Keratinocyte (primary cell): ENCODE data around the gene SLC38A1. TPM values are rescaled to one million over a fixed set of nuclear protein-coding genes. Genes with fewer than 3 reads are reported as not detected.

Source experiments
- DNase-seq: peaks from one replicate; pipeline ENCODE4 v3.0.0-alpha.2; 2011; ENCODE audit warnings: low read depth, missing footprints, low spot score
- FAIRE-seq: peaks from 2 replicates; lab custom pipeline; 2011; peaks lifted over from hg19 to GRCh38; lab: Jason Lieb, UNC
- H2AFZ ChIP-seq: 2 replicates; pipeline ENCODE4 v1.6.0; 2012; ENCODE audit warnings: low read length, control low read depth, inconsistent platforms; ENCODE audit not compliant: control insufficient read depth
- H3K27ac ChIP-seq: 2 replicates; pipeline ENCODE4 v1.5.1; 2011; ENCODE audit warnings: low read length; ENCODE audit not compliant: control insufficient read depth, insufficient read depth
- H3K27me3 ChIP-seq: 3 replicates; pipeline ENCODE4 v1.6.0; 2011; ENCODE audit warnings: low read length; ENCODE audit not compliant: control insufficient read depth, insufficient read depth; ENCODE audit errors: extremely low read depth
- H3K36me3 ChIP-seq, 2 experiments: 2 replicates in 1 of 2; 3 replicates in 1 of 2; pipeline ENCODE4 v1.5.1; 2011; ENCODE audit warnings: low read length in 2 of 2, mild to moderate bottlenecking in 1 of 2; ENCODE audit not compliant: control insufficient read depth in 2 of 2, insufficient read depth in 2 of 2; ENCODE audit errors: extremely low read depth in 1 of 2
- H3K4me1 ChIP-seq: 3 replicates; pipeline ENCODE4 v1.5.1; 2011; ENCODE audit warnings: low read length; ENCODE audit not compliant: control insufficient read depth, insufficient read depth; ENCODE audit errors: extremely low read depth
- H3K4me2 ChIP-seq: 3 replicates; pipeline ENCODE4 v1.6.0; 2011; ENCODE audit warnings: low read depth, low read length; ENCODE audit not compliant: control insufficient read depth, insufficient read depth; ENCODE audit errors: extremely low read depth
- H3K4me3 ChIP-seq, 3 experiments: fragments of 200-600 bp in 1 of 3; sonication (generic) in 1 of 3; 2 replicates in 2 of 3; 3 replicates in 1 of 3; pipeline ENCODE4 v1.5.1; 2011 to 2016; ENCODE audit warnings: low read length in 3 of 3, mild to moderate bottlenecking in 3 of 3, control low read depth in 2 of 3, inconsistent platforms in 1 of 3, low read depth in 1 of 3, mixed read lengths in 1 of 3, mixed run types in 1 of 3, moderate library complexity in 1 of 3; ENCODE audit not compliant: control insufficient read depth in 2 of 3, insufficient read depth in 2 of 3; ENCODE audit errors: extremely low read depth in 1 of 3
- H3K79me2 ChIP-seq: 2 replicates; pipeline ENCODE4 v1.6.0; 2012; ENCODE audit warnings: low read length; ENCODE audit not compliant: control insufficient read depth, insufficient read depth
- H3K9ac ChIP-seq: 3 replicates; pipeline ENCODE4 v1.6.0; 2011; ENCODE audit warnings: low read length; ENCODE audit not compliant: control insufficient read depth, insufficient read depth; ENCODE audit errors: extremely low read depth
- H3K9me1 ChIP-seq: 3 replicates; pipeline ENCODE4 v1.6.0; 2011; ENCODE audit warnings: low read length; ENCODE audit not compliant: control insufficient read depth, insufficient read depth; ENCODE audit errors: extremely low read depth
- H3K9me3 ChIP-seq: 2 replicates; pipeline ENCODE4 v1.5.1; 2012; ENCODE audit warnings: low read depth, low read length; ENCODE audit not compliant: control insufficient read depth
- H4K20me1 ChIP-seq: 3 replicates; pipeline ENCODE4 v1.6.0; 2011; ENCODE audit warnings: low read length; ENCODE audit not compliant: control insufficient read depth, insufficient read depth; ENCODE audit errors: extremely low read depth
- EZH2 ChIP-seq: IDR thresholded peaks from one replicate; pipeline ENCODE4 v1.6.1; 2012; ENCODE audit warnings: inconsistent platforms, mild to moderate bottlenecking, low read length, moderate library complexity
- dilution Hi-C: fragments of 300-500 bp; cut with MboI; formaldehyde crosslinking; loops from one replicate; pipeline ENCODE4 v1.7.0; 2020; ENCODE audit warnings: low sequenced_read_pairs; ENCODE audit not compliant: extremely low pct_ligation_motif_present
- polyA plus RNA-seq, 5 experiments: library from polyadenylated mRNA; depleted of rRNA in 3 of 5; stranded (reverse) in 3 of 5; stranded (forward) in 1 of 5; unstranded in 1 of 5; fragments of >200 nt; gene quantifications; 1 replicate in 1 of 5; 2 replicates in 3 of 5; 3 replicates in 1 of 5; pipeline versions ENCODE4 v1.2.1 to v1.2.3, GENCODE V29; 2011 to 2012; ENCODE audit warnings: missing spikeins in 2 of 5, low read depth in 1 of 5, low replicate concordance in 1 of 5
- TF ChIP-seq, protein P1 (sequence below), 3 experiments: IDR thresholded peaks in 1 of 3; conservative IDR thresholded peaks in 1 of 3; optimal IDR thresholded peaks in 1 of 3; 2 replicates in 2 of 3; 3 replicates in 1 of 3; pipeline versions ENCODE3 to v1.5.1; 2011; ENCODE audit warnings: low read length in 3 of 3, mild to moderate bottlenecking in 3 of 3, moderate library complexity in 2 of 3, control low read depth in 1 of 3, inconsistent platforms in 1 of 3; ENCODE audit not compliant: insufficient read depth in 2 of 3; ENCODE audit errors: extremely low read depth in 1 of 3

SLC38A1 gene
- polyA plus RNA-seq, 1 donor (not counting 4 experiments of a cell fraction or from before 2014, with no cell fraction given): 134 TPM

- H3K9ac ChIP-seq: no peak overlapping the region
- H3K9me3 ChIP-seq: no peaks in the 10 kb centered on the region
- H2AFZ ChIP-seq: no peak overlapping the region
- peaks cover 61% of the 10 kb centered on the region for H3K4me1 ChIP-seq
- DNase-seq (no peak), FAIRE-seq (peak; percentile 66)
- H3K4me3 ChIP-seq: no peak overlapping the region
- H4K20me1 ChIP-seq: peaks cover 47% of the 10 kb centered on the region
- H3K79me2 ChIP-seq: peaks cover 98% of the 10 kb centered on the region
- peaks cover 5% of the 10 kb centered on the region for H3K9me1 ChIP-seq
- dilution Hi-C loops: no loop called here
- TF ChIP-seq EZH2: no peak
- TF ChIP-seq, protein P1, sequence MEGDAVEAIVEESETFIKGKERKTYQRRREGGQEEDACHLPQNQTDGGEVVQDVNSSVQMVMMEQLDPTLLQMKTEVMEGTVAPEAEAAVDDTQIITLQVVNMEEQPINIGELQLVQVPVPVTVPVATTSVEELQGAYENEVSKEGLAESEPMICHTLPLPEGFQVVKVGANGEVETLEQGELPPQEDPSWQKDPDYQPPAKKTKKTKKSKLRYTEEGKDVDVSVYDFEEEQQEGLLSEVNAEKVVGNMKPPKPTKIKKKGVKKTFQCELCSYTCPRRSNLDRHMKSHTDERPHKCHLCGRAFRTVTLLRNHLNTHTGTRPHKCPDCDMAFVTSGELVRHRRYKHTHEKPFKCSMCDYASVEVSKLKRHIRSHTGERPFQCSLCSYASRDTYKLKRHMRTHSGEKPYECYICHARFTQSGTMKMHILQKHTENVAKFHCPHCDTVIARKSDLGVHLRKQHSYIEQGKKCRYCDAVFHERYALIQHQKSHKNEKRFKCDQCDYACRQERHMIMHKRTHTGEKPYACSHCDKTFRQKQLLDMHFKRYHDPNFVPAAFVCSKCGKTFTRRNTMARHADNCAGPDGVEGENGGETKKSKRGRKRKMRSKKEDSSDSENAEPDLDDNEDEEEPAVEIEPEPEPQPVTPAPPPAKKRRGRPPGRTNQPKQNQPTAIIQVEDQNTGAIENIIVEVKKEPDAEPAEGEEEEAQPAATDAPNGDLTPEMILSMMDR (optimal IDR thresholded peaks at IDR 0.05 in 1 of 3, IDR thresholded peaks at IDR 0.05 in 1 of 3, conservative IDR thresholded peaks at IDR 0.05 in 1 of 3; ENCODE audit: extremely low read depth in 1 of 3, insufficient read depth in 2 of 3, low read length in 3 of 3): no peak
- no peaks in the 10 kb centered on the region for H3K27me3 ChIP-seq
- H3K4me2 ChIP-seq: peak overlapping the region; percentile 39
- peak overlapping the region; percentile 62 for H3K27ac ChIP-seq
- H3K36me3 ChIP-seq: peaks cover 3 to 23% of the 10 kb centered on the region in 2 experiments
Measured at GRCh38 chr12:46260124-46260912, 8.5 kb downstream of the SLC38A1 start.

- TF ChIP-seq, protein P1 (optimal IDR thresholded peaks at IDR 0.05 in 1 of 3, IDR thresholded peaks at IDR 0.05 in 1 of 3, conservative IDR thresholded peaks at IDR 0.05 in 1 of 3; ENCODE audit: extremely low read depth in 1 of 3, insufficient read depth in 2 of 3, low read length in 3 of 3): no peak
- no peak for TF ChIP-seq EZH2
- H3K9ac ChIP-seq: no peak overlapping the region
- no peaks in the 10 kb centered on the region for H3K27me3 ChIP-seq
- no peak overlapping the region for H3K4me3 ChIP-seq
- FAIRE-seq (no peak), DNase-seq (no peak)
- dilution Hi-C loops: no loop called here
- H3K4me1 ChIP-seq: peaks cover 55% of the 10 kb centered on the region
- peaks cover 3 to 20% of the 10 kb centered on the region in 2 experiments for H3K36me3 ChIP-seq
- no peak overlapping the region for H2AFZ ChIP-seq
- H3K9me3 ChIP-seq: no peaks in the 10 kb centered on the region
- peaks cover 98% of the 10 kb centered on the region for H3K79me2 ChIP-seq
- no peak overlapping the region for H3K4me2 ChIP-seq
- peaks cover 47% of the 10 kb centered on the region for H4K20me1 ChIP-seq
- peaks cover 3% of the 10 kb centered on the region for H3K9me1 ChIP-seq
- peak overlapping the region; percentile 0 for H3K27ac ChIP-seq
Measured at GRCh38 chr12:46259713-46260112, 9.1 kb downstream of the SLC38A1 start.
